Esophagus squamous epithelium (tissue), 4 donors: Measurements from ENCODE around the gene KANSL2.

Source experiments
- POLR2A ChIP-seq, 4 donors: fragments of 450-650 bp; IDR thresholded peaks; one replicate each; pipeline ENCODE4 v1.6.1; 2017; ENCODE audit warnings: antibody characterized with exemption in 4 of 4, mild to moderate bottlenecking in 4 of 4, moderate library complexity in 3 of 4
- TF ChIP-seq, protein P1 (sequence below), 6 experiments: fragments of 450-650 bp in 4 of 6; fragments of 200-600 bp in 2 of 6; sonication (generic) in 2 of 6; IDR thresholded peaks; one replicate each; pipeline ENCODE4 v1.5.1; 2016 to 2019; ENCODE audit warnings: antibody characterized with exemption in 6 of 6, mild to moderate bottlenecking in 4 of 6, moderate library complexity in 4 of 6

DNA sequence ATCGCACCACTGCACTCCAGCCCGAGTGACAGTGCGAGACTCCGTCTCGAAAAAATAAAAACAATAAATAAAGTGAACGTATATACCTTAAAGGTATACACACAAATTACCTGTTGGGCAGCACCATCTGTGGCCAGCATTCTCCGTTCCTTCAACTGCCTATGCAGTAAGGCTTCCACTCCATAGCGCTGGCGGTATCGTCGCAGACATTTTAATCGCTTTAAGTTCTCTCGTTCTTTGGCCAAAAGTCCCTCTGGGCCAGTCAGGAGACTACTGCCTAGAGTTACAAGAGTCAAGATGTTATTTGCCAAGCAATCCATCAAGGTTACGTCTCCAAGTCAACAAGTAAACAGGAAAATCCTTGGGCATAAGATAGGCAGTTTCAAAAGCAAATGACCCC lies 13.0 kb downstream of the KANSL2 start:
- TF ChIP-seq, protein P1, sequence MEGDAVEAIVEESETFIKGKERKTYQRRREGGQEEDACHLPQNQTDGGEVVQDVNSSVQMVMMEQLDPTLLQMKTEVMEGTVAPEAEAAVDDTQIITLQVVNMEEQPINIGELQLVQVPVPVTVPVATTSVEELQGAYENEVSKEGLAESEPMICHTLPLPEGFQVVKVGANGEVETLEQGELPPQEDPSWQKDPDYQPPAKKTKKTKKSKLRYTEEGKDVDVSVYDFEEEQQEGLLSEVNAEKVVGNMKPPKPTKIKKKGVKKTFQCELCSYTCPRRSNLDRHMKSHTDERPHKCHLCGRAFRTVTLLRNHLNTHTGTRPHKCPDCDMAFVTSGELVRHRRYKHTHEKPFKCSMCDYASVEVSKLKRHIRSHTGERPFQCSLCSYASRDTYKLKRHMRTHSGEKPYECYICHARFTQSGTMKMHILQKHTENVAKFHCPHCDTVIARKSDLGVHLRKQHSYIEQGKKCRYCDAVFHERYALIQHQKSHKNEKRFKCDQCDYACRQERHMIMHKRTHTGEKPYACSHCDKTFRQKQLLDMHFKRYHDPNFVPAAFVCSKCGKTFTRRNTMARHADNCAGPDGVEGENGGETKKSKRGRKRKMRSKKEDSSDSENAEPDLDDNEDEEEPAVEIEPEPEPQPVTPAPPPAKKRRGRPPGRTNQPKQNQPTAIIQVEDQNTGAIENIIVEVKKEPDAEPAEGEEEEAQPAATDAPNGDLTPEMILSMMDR (IDR thresholded peaks at IDR 0.05) = no peak
- TF ChIP-seq POLR2A (IDR thresholded peaks at IDR 0.05) = no peak
